Occipital lobe (tissue), 3 donors: Measurements from ENCODE around the gene TAS2R40. TPM values are rescaled to one million over a fixed set of nuclear protein-coding genes. Genes with fewer than 3 reads are reported as not detected.
"Not testable (repeated sequence)": the region's sequence is repeated elsewhere in the genome, so short reads cannot be mapped to it uniquely, and the experiment has no call there.

Experiments used
- DNase-seq: peaks from one replicate; lab custom pipeline; 2025; lab: John Stamatoyannopoulos, UW
- small RNA-seq: library from RNA; depleted of rRNA; stranded (forward); fragments of <200 nt; gene quantifications from one replicate; pipeline ENCODE3, GENCODE V24; 2014
- total RNA-seq: library from RNA; depleted of rRNA; stranded (reverse); fragments of >200 nt; gene quantifications from one replicate; pipeline ENCODE4 v1.2.3, GENCODE V29; 2014

Gene TAS2R40
- total RNA-seq, 1 donor from 2014 or later: not detected

DNA sequence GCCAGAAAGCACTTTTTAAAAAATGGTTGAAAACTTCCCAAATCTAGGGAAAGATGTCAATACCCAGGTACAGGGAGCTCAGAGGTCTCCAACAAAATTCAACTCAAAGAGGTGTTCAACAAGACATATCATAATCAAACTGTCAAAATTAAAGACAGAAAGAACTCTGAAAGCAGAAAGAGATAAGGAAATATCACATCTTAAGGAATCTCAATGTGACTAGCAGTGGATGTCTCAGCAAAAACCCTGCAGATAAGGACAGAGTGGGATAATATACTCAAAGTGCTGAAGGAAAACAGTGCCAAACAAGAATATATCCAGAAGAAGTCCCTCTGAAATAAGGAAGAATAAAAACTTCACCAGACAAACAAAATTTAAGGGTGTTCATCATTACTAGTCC, 28.4 kb downstream of the TAS2R40 start:
- DNase-seq: no peak

DNA sequence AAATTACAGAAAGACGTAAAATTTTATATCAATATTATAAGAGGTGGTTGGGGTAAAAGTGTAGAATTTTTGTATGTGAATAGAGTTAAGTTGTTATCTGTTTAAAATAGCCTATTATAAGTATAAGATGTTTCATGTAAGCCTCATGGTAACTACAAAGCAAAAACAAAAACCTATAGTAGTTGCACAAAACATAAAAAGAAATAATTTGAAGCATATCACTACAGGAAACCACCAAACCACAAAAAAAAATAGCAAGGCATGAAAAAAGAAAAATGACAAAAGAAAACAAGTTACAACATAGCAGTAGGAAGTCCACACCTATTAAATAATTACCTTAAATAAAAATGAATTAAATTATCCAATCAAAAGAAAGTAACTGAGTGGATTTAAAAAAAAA, 29.0 kb downstream of the TAS2R40 start:
- DNase-seq: no peak

DNA sequence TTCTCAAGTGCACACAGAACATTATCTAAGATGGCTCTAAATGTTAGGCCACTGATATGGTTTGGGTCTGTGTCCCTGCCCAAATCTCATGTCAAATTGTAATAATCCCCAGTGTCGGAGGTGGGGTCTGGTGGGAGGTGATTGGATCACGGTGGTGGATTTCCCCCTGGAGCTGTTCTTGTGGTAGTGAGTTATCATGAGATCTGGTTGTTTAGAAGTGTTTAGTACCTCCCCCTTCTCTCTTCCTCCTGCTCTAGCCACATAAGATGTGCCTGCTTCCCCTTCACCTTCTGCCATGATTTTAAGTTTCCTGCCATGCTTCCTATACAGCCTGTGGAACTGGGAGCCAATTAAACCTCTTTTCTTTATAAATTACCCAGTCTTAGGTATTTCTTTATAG, 30.2 kb downstream of the TAS2R40 start:
- no peak for DNase-seq

DNA sequence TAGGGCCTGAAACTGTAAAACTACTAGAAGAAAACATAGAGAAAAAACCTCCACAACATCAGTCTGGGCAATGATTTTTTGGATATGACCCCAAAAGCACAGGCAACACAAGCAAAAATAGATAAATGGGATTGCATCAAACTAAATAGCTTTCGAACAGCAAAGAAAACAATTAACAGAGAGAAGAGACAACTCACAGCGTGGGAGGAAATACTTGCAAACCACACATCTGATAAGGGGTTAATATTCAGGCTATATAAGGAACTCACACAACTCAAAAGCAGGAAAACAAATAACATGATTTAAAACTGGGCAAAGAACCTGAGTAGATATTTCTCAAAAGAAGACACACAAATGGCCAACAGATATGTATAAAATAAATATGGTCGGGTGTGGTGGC, 33.7 kb downstream of the TAS2R40 start:
- DNase-seq: no peak

DNA sequence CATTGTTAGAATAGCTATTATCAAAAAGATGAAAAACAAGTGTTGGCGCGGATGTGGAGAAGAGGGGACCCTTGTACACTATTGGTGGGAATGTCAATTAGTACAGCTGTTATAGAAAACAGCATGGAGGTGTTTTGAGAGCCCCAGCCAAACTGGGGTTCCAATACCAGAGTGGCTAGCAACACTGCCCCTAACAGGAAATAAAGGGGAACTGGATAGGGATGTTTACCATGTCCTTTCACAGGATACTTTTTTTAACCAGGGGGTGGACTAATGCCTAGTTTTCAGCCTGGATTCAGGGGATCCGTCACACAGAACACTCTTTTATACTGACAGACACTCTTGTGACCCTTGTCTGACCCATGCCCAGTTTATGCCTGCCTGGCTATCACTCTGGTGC, 34.5 kb downstream of the TAS2R40 start:
- no peak for DNase-seq

DNA sequence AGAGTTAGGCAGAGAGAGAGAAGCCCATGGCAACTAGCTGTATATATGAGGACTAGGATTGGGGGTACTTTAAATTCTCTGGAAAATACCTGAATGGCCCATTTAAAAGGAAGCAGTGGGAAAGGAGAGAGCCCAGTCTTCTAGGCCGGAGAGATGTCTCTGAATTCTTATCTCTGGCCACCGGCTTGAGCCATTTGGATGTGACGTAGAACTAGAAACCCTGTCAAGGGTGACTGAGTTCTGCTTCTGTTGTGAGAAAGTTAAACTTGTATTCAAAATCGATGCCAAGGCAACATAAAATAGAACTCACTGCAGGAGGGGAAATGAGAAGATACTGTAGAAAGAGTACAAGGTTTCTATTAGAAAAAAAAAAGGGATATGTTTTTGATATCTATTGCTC, 35.1 kb downstream of the TAS2R40 start:
- no peak for DNase-seq

DNA sequence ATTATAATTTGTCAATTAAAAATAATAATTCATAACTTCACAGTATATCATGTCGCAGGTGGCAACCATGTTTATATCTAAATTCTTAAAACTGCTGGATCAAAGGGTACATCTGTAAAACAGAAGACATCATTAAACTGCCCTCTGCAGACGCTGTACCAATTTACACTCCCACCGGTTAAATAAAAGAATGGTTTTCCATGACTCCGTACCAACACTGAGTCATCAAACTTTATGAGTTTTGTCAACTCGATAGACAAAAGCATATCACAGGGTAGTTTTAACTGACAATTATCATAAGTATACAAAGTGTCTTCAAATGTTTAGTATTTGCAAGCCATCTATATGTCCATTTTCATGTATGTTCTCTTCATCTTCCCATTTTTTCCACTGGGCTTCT, 35.7 kb downstream of the TAS2R40 start:
- DNase-seq: no peak

DNA sequence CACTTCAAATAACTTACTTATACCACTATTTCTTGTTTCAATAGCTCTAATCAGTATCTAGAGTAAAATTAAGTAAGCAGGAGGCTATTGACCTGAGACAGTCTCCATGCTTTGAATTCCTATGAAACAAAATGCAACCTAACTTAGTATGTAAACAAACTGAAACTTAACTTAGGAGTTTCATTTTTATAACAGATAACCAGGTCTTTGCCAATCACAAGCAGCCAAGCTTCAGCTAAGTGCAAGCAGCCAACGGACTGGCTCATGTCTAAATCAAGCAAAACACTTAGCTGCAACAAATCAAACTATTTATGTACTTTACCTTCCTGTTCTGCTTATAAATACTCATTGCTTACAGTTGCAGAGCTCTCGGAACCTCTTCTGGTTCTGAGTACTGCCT, 37.0 kb downstream of the TAS2R40 start:
- DNase-seq: no peak

DNA sequence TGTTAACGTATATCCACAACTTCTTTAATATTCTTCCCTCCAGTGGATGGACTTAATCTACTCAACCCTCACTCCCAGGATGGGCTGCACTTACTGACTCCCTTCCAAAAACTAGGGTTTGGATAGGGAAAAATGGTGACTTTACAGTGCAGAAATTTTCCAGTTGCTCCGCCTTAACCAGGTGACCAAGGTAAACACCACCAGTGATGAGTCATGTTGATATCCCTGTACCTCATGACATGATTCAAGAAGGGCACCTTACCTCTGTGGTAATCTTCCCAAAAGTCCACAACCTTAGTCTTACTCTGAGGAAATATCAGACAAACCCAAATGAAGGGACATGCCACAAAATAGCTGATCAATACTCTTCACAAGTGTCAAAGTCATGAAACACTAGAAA, 37.9 kb downstream of the TAS2R40 start:
- no peak for DNase-seq

DNA sequence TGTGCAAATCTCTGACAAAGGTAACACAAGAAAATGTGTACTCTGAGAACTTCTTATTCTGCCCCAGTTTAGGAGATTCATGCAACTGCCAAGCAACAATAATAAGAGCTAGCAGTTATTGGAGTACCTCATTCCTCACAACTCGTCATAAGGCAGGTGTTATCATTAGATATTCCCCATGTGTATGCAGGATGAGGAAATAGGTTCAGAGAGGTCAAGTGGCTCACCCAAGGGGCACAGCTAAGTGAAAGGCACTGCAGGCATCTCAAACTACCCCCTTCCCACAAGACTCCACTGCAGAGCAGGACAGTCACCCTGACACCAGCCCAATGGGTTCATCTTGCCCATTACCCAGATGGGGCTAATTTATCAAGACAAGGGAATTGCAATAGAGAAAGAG, 40.1 kb downstream of the TAS2R40 start:
- DNase-seq: no peak

DNA sequence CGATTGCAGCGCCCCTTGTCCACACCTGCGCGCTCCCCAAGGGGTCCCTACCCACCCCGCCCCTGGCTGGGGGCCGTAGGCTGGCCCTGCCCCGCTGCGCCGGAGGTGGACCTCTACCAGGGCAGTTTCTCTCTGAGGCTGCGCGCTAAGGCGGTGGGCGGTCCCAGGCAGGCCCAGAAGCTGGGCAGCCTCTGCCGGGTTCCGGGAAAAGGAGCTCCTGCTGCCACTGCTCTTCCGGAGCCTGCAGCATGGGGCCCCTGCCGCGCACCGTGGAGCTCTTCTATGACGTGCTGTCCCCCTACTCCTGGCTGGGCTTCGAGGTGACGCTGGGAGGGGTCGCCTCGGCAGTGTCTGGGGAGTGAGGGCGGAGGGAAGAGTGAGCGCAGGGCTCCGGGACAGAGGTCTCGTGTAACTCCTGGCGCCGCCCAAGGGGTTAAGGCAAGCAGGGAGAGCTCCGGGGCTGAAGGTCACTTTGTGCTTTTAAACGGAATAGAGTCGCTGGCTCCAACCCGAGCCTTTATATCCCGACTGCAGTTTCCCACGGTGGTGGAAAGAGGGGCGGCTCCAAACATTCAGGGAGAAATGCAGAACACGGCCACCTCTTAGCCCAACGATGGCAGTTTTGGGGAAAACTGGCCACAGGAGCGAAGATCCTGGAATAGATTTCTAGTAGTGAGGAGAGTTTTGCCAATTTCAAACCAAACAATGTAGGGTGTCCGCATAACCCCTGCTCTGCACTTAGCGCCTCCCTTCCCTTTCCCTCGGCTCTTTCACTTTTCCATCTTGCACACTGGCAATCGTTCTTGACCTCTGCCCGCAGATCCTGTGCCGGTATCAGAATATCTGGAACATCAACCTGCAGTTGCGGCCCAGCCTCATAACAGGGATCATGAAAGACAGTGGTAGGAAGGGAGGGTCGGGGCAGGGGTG, 41.7 kb downstream of the TAS2R40 start, which contains the start of gene GSTK1:
TSS of gene GSTK1 (plus strand) at position 176 of the 930 bp plus-strand sequence. CDS start at position 249, 73 bp downstream.
- peak; percentile 86 for DNase-seq

DNA sequence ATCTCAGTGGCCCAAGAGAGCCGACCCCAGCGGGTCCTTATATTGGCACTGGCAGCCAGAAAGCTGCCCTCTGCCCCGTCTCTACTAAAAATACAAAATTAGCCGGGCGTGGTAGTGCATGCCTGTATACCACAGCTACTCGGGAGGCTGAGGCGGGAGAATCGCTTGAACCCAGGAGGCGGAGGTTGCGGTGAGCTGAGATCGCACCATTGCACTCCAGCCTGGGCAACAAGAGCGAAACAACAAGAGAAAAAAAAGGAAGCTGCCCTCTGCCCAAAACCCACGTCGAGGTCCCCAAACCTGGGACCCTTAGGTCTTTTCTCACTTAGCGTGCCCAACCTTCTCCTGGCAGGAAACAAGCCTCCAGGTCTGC, 42.3 kb downstream of the TAS2R40 start:
- DNase-seq: not testable (repeated sequence)

DNA sequence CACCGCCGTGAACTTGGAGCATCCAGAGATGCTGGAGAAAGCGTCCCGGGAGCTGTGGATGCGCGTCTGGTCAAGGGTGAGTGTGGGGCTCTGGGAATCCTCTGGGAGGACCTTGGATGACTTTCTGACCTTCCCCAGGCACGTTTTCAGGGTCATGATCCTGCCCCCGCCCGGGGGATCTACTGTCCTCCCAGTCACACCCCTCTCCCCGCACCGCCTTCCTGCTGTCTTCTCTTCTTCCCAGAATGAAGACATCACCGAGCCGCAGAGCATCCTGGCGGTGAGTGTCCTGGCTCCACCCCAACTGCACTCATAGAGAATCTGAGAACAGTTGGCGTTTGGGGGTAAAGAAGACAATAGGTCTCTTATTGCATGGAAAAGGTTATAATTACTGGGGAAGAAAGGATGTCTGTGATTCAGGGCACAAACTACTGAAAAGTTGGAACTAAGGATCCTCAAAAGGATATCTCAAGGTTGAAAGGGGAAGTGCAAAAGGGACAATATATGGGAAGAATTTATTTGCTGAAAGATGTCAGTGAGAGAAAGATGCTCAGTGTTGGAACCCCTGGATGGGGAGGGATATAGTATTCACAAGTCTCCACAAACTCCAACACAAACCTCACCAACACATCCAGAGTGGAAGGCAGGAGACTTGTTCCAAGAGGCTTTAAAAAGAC, 43.3 kb downstream of the TAS2R40 start:
- DNase-seq: no peak

DNA sequence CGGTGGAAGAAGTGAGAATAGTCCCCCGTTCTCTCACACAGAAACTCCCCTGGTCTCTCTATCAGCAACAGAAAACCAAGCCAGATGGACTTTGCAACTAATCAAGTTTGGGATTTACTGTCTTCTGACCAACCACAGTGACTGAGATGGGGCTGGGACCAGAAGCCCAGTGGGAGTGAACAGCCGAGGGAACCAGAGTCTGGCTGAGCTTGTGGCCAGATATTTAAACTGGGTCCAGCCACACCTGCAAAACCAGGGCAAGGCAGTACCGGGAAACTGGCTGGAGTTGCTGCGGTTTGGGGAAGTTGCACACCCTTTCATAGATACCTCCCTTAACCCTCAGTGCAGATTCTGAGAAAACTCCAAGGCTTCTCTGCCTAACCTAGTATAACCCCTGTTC, 47.4 kb downstream of the TAS2R40 start:
- DNase-seq: no peak

DNA sequence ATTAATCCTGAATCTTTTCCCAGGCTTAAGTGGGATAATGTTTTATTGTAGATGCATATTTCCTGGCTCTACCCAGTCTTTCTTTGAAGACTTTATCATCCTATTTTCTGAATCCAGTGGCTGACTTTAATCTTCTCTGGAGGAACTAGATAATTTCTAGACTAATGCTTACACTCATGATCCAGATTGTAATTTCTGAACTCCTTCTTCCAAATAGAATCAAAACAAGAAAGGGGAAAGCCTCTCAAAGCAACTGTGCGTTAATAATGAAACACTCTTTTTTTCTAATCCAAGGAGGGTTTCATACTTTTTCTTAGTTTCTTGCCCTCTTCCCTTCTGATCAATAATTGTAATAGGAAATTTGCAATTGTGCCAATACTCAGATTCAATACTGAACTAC, 49.4 kb downstream of the TAS2R40 start:
- no peak for DNase-seq

Small RNA genes lying within 50 kb of the gene (small RNA-seq; reads per million reads assigned to genes)
- not detected for gene AC073342.3

Other genes starting within 250 kb of the TAS2R40 start
- 1.1 TPM for gene OR9A2, start 194.9 kb upstream of the TAS2R40 start, total RNA-seq
- not detected for gene OR6V1, start 169.7 kb upstream of the TAS2R40 start, total RNA-seq
- not detected for gene PIP, start 90.0 kb upstream of the TAS2R40 start, total RNA-seq
- gene TAS2R39, start 38.6 kb upstream of the TAS2R40 start, total RNA-seq: not detected
- gene GSTK1, start 41.4 kb downstream of the TAS2R40 start, total RNA-seq: 36.0 TPM
- gene TMEM139, start 62.9 kb downstream of the TAS2R40 start, total RNA-seq: 0.31 TPM
- gene CASP2, start 66.3 kb downstream of the TAS2R40 start, total RNA-seq: 20.7 TPM
- gene CLCN1, start 94.1 kb downstream of the TAS2R40 start, total RNA-seq: under 0.01 TPM
- gene FAM131B, start 140.7 kb downstream of the TAS2R40 start, total RNA-seq: 91.1 TPM
- 9.4 TPM for gene ZYX, start 159.3 kb downstream of the TAS2R40 start, total RNA-seq
- not detected for gene EPHA1, start 186.8 kb downstream of the TAS2R40 start, total RNA-seq
- gene TAS2R60, start 221.4 kb downstream of the TAS2R40 start, total RNA-seq: not detected